ENCODE measurements around the gene PTPRD. TPM values are rescaled to one million over a fixed set of nuclear protein-coding genes. Genes with fewer than 3 reads are reported as not detected.
"Not testable (repeated sequence)": the region's sequence is repeated elsewhere in the genome, so short reads cannot be mapped to it uniquely, and the experiment has no call there.

Gene PTPRD
- total RNA-seq, 4 donors from 2014 or later: 19.6 to 78.9 (median 45.6) TPM

- no peaks in the 10 kb centered on the region for H3K4me1 ChIP-seq
- no peaks in the 10 kb centered on the region for H3K27me3 ChIP-seq
- no peaks in the 10 kb centered on the region for H3K36me3 ChIP-seq
- no peaks in the 10 kb centered on the region for H3K9me3 ChIP-seq
- intact Hi-C loops (cut with DNase I): no loop called here
- WGBS, 2 donors: 71 to 77% methylated on average over 2 of the region's 2 CpGs
- H3K4me3 ChIP-seq (replicated peaks in 1 of 3): no peak overlapping the region
- no peak overlapping the region for H3K27ac ChIP-seq
- DNase-seq: no peak
- TF ChIP-seq CTCF (IDR thresholded peaks at IDR 0.05): no peak
- no peak for TF ChIP-seq POLR2A (IDR thresholded peaks at IDR 0.05)
These were observed 1632.2 kb downstream of the PTPRD start for GRCh38 chr9:8980496-8981013.

- Histone ChIP-seq H3K27me3 (no peaks in the 10 kb centered on the region), H3K4me3 (replicated peaks in 1 of 3) (no peak overlapping the region), H3K9me3 (no peaks in the 10 kb centered on the region), H3K36me3 (no peaks in the 10 kb centered on the region), H3K4me1 (no peaks in the 10 kb centered on the region), H3K27ac (no peak overlapping the region)
- TF ChIP-seq CTCF (IDR thresholded peaks at IDR 0.05) (no peak), POLR2A (IDR thresholded peaks at IDR 0.05) (no peak)
- intact Hi-C loops (cut with DNase I): no loop called here
- 92 to 95% methylated on average over 6 of the region's 6 CpGs for WGBS, 2 donors
- no peak for DNase-seq
These were observed 1634.5 kb downstream of the PTPRD start for GRCh38 chr9:8978334-8978733.

- H3K27me3 ChIP-seq; H3K9me3 ChIP-seq; intact Hi-C loops (cut with DNase I); H3K36me3 ChIP-seq; H3K4me1 ChIP-seq; DNase-seq; H3K4me3 ChIP-seq (replicated peaks in 1 of 3); H3K27ac ChIP-seq: not testable (repeated sequence)
- WGBS, 2 donors: 38 to 43% methylated on average over 3 of the region's 3 CpGs
These were observed 1644.5 kb downstream of the PTPRD start for GRCh38 chr9:8968350-8968749.

- no peaks in the 10 kb centered on the region for H3K27me3 ChIP-seq
- no peaks in the 10 kb centered on the region for H3K4me1 ChIP-seq
- H3K27ac ChIP-seq: no peak overlapping the region
- TF ChIP-seq POLR2A (IDR thresholded peaks at IDR 0.05) (no peak), CTCF (IDR thresholded peaks at IDR 0.05) (no peak)
- H3K4me3 ChIP-seq (replicated peaks in 1 of 3): no peak overlapping the region
- no peaks in the 10 kb centered on the region for H3K9me3 ChIP-seq
- H3K36me3 ChIP-seq: no peaks in the 10 kb centered on the region
- DNase-seq: no peak
- intact Hi-C loops (cut with DNase I): no loop called here
These were observed 1648.9 kb downstream of the PTPRD start for GRCh38 chr9:8963885-8964284.

- TF ChIP-seq CTCF (IDR thresholded peaks at IDR 0.05) (no peak), POLR2A (IDR thresholded peaks at IDR 0.05) (no peak)
- Histone ChIP-seq H3K27ac (no peak overlapping the region), H3K4me3 (replicated peaks in 1 of 3) (no peak overlapping the region), H3K9me3 (no peaks in the 10 kb centered on the region), H3K27me3 (no peaks in the 10 kb centered on the region), H3K36me3 (no peaks in the 10 kb centered on the region), H3K4me1 (no peaks in the 10 kb centered on the region)
- intact Hi-C loops (cut with DNase I): no loop called here
- WGBS, 2 donors: 81 to 89% methylated on average over 2 of the region's 2 CpGs
- DNase-seq: no peak
These were observed 1650.7 kb downstream of the PTPRD start for GRCh38 chr9:8962084-8962483.

All from thyroid gland (tissue), 4 donors.